HK-2 (cell line): ENCODE results near the gene SCN8A.

Source experiments
- DNase-seq: peaks from one replicate; pipeline ENCODE4 v3.0.0-alpha.2; 2018; ENCODE audit not compliant: unreplicated experiment

Gene SCN8A

DNA sequence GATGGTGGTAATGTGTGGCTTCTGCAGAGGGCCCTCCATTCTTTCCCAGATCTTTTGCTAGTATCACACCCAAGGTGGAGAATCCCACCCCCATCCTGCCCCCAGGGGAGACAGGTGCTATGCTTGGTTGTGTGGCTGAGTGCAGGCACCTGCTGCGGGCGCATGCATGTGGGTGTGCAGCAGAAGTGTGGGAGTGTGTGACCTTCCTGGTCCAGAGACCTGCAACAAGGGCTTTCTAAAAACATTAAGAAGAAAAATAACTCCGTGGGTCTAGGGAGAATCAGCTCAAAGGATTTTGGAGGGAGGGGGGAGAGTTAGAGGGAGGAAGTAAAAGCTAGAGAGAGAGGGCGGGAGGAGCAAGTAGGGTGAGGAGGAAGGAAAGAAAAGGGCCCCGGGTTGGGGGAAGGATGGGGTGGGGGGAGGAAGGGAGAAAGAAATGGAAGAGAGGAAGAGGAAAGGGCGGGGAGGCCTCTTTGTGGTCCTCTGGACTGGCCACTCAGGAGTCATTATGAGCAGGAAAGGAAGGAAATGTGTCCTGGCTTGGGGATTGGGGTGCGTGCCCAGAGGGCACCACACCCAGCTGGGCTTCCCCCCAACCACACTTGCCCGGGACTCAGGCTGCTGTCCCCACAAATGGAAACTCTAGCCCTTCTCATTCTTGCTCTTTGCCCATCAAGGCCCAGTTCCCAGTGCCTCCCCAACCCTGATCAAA lies 260.5 kb downstream of the SCN8A start:
- DNase-seq = no peak

- no peak for DNase-seq
These were observed 261.5 kb downstream of the SCN8A start for GRCh38 chr12:51852404-51853137.

- no peak for DNase-seq
These were observed 264.8 kb downstream of the SCN8A start for GRCh38 chr12:51855586-51856428.

DNA sequence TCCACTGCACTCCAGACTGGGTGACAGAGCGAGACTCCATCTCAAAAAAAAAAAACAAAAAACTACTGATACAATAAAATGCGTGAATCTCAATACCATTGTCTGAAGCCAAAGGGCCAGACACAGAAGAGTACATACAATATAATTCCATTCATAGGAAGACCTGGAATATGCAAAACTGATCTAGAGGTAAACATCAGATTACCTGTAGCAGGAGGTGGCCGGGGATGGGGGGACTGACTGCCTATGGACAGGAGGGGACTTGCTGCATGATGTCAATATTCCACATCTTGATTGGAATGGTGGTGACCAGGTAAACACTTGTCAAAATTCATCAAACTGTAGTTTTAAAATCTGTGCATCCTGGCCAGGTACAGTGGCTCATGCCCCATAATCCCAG lies 270.0 kb downstream of the SCN8A start:
- DNase-seq = no peak
